H1 (cell line): ENCODE measurements around the gene TRIM14. TPM values are rescaled to one million over a fixed set of nuclear protein-coding genes. Genes with fewer than 3 reads are reported as not detected.

Experiments used
- BCL11A ChIP-seq, 2 experiments: IDR thresholded peaks; one replicate each; pipeline ENCODE4 v1.6.1; 2011; ENCODE audit warnings: low read depth in 2 of 2, low read length in 2 of 2, mild to moderate bottlenecking in 2 of 2
- BRCA1 ChIP-seq: IDR thresholded peaks from 2 replicates; pipeline ENCODE4 v1.6.1; 2012; ENCODE audit warnings: low read depth, low read length, improper control_type of control experiment
- EZH2 ChIP-seq: fragments of 200-600 bp; sonication (generic); IDR thresholded peaks from 2 replicates; pipeline ENCODE4 v1.7.1; 2012; ENCODE audit warnings: low read depth, mild to moderate bottlenecking, moderate library complexity, low read length, inconsistent platforms; ENCODE audit not compliant: severe bottlenecking
- GTF2F1 ChIP-seq: IDR thresholded peaks from 2 replicates; pipeline ENCODE4 v1.6.1; 2012; ENCODE audit warnings: low read depth, low read length, improper control_type of control experiment, borderline replicate concordance
- SP1 ChIP-seq: IDR thresholded peaks from 2 replicates; pipeline ENCODE4 v1.6.1; 2011; ENCODE audit warnings: low read depth, low read length
- TBP ChIP-seq: IDR thresholded peaks from 2 replicates; pipeline ENCODE4 v1.6.1; 2011; ENCODE audit warnings: low read depth, low read length, improper control_type of control experiment
- YY1 ChIP-seq: IDR thresholded peaks from 2 replicates; pipeline ENCODE4 v1.6.1; 2011; ENCODE audit warnings: low read depth, mild to moderate bottlenecking, low read length
- polyA plus RNA-seq, 7 experiments: library from polyadenylated mRNA; depleted of rRNA in 3 of 7; stranded (reverse) in 5 of 7; unstranded in 2 of 7; fragments of >200 nt in 5 of 7; fragments of 200-250 nt in 2 of 7; gene quantifications; 1 replicate in 5 of 7; 2 replicates in 1 of 7; 4 replicates in 1 of 7; pipeline versions ENCODE4 v1.2.1 to v1.2.3, GENCODE V29; 2011 to 2013; ENCODE audit warnings: missing spikeins in 2 of 7, mixed read lengths in 2 of 7
- total RNA-seq: library from RNA; stranded (reverse); fragmentation: NEBNext Ultra II Directional; extraction: Animal tissue kit (Norgen Biotek cat#: 25700); gene quantifications from 2 replicates; pipeline ENCODE4 v1.2.1, GENCODE V29; 2021

TRIM14 gene
- total and polyA plus RNA-seq, 2 of the 8 experiments (the other 6 are each of a cell fraction or from before 2014, with no cell fraction given): 9.2 to 19.4 TPM

- no peak for TF ChIP-seq SP1
- TF ChIP-seq BRCA1: no peak
- TF ChIP-seq EZH2: no peak
- no peak for TF ChIP-seq GTF2F1
- TF ChIP-seq YY1: no peak
- no peak for TF ChIP-seq TBP
- TF ChIP-seq BCL11A (IDR thresholded peaks at IDR 0.05; ENCODE audit: low read depth in 2 of 2, low read length in 2 of 2): no peak
- TF ChIP-seq, all 59 proteins: peak for 0
Measured at GRCh38 chr9:98071737-98072136, 47.3 kb downstream of the TRIM14 start (continued).
